SH-SY5Y (cell line): ENCODE results near the gene TREML1.

Source experiments
- GATA2 ChIP-seq: IDR thresholded peaks from 2 replicates; pipeline ENCODE4 v1.6.1; 2011; ENCODE audit warnings: mild to moderate bottlenecking, low read depth, low read length
- GATA3 ChIP-seq: IDR thresholded peaks from 2 replicates; pipeline ENCODE4 v1.6.1; 2011; ENCODE audit warnings: low read depth, mild to moderate bottlenecking, low read length, moderate library complexity

DNA sequence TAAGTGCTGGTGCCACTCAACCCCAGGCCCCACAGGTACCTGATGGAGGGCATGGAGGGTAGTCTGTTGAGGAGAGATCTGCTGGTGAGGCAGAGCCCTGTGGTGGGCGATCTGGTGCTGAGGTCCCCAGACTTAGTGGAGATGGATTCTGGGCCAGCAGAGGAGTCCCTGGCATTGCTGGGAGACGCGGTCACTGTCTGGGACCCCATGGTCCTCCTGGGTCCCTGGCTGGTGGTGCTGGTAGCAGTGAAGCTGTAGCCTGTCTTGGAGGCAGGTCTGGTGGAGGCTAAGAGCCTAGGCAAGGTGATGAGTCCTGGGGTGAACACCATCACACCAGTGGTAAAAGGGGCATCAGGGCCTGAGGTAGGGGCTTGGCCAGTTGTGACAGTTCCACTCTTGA lies 40.2 kb upstream of the TREML1 start:
- TF ChIP-seq GATA3 (no peak), GATA2 (no peak)
